ENCODE results near the gene USP17L18.
"Not testable (repeated sequence)": the region's sequence is repeated elsewhere in the genome, so short reads cannot be mapped to it uniquely, and the experiment has no call there.

Gene USP17L18

DNA sequence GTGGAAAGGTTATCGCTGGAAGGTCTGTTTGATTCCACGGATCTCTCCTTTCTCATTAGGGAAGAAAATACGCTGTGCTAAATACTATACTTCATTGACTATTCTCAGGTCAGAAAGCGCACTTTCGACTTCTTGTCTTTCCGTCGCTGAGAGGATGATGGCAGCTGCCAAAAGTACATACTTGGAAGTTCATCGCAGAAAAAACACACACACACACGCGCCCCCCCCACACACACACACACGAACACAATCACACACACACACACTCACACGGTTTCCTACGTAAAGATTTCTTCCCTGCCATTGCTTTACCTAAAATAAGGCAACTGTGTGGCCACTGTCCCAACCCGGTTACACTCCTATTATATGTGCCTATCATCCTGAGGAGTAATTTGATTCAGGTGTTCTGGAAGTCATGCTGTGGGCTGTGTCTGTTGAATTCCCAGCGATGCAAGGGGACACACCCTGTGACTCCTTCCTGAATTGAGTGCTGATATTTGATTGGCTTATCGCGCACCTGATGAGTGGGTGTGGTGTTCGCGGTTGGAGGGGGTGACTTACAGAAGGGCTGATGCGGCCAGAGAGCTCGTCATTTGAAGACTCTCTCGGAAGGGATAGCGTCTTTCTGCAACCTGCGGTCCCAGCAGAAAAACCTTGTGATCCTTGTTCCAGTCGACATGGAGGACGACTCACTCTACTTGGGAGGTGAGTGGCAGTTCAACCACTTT, at the start of gene USP17L18:
USP17L18 (plus strand) TSS at position 678 of the 728 bp plus-strand sequence; CDS start at position 678, 0 bp downstream.
- not testable (repeated sequence) for DNase-seq (ENCODE audit: low read depth in 2 of 2, low spot score in 1 of 2)

DNA sequence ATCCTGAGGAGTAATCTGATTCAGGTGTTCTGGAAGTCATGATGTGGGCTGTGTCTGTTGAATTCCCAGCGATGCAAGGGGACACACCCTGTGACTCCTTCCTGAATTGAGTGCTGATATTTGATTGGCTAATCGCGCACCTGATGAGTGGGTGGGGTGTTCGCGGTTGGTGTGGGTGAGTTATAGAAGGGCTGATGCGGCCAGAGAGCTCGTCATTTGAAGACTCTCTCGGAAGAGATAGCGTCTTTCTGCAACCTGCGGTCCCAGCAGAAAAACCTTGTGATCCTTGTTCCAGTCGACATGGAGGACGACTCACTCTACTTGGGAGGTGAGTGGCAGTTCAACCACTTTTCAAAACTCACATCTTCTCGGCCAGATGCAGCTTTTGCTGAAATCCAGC, 38.1 kb upstream of the USP17L18 start, which contains the start of gene USP17L10:
USP17L10 (plus strand) TSS at position 301 of the 400 bp plus-strand sequence; CDS start at position 301, 0 bp downstream.
- not testable (repeated sequence) for DNase-seq (ENCODE audit: low read depth in 2 of 2, low spot score in 1 of 2)

DNA sequence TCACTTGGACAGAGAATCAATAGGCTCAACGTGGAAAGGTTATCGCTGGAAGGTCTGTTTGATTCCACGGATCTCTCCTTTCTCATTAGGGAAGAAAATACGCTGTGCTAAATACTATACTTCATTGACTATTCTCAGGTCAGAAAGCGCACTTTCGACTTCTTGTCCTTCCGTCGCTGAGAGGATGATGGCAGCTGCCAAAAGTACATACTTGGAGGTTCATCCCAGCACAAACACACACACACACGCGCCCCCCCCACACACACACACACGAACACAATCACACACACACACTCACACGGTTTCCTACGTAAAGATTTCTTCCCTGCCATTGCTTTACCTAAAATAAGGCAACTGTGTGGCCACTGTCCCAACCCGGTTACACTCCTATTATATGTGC, 33.7 kb upstream of the USP17L18 start:
- not testable (repeated sequence) for DNase-seq (ENCODE audit: low read depth in 2 of 2, low spot score in 1 of 2)

DNA sequence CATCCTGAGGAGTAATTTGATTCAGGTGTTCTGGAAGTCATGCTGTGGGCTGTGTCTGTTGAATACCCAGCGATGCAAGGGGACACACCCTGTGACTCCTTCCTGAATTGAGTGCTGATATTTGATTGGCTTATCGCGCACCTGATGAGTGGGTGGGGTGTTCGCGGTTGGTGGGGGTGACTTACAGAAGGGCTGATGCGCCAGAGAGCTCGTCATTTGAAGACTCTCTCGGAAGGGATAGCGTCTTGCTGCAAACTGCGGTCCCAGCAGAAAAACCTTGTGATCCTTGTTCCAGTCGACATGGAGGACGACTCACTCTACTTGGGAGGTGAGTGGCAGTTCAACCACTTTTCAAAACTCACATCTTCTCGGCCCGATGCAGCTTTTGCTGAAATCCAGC, 33.3 kb upstream of the USP17L18 start, which contains the start of gene USP17L11:
USP17L11 (plus strand) TSS at position 301 of the 400 bp plus-strand sequence; CDS start at position 301, 0 bp downstream.
- not testable (repeated sequence) for DNase-seq (ENCODE audit: low read depth in 2 of 2, low spot score in 1 of 2)

- DNase-seq (ENCODE audit: low read depth in 2 of 2, low spot score in 1 of 2) = not testable (repeated sequence)
These were observed 28.6 kb upstream of the USP17L18 start, which contains the start of gene USP17L12 for GRCh38 chr4:9219852-9220251. Gene USP17L12, plus strand, starts transcription at chr4:9220152. Its CDS starts 0 bp downstream, at chr4:9220152.

GRCh38 chr4:9224596-9224995, 23.8 kb upstream of the USP17L18 start, which contains the start of gene USP17L13:
Gene USP17L13, plus strand, starts transcription at chr4:9224896. Its CDS starts 0 bp downstream, at chr4:9224896.
- not testable (repeated sequence) for DNase-seq (ENCODE audit: low read depth in 2 of 2, low spot score in 1 of 2)

DNA sequence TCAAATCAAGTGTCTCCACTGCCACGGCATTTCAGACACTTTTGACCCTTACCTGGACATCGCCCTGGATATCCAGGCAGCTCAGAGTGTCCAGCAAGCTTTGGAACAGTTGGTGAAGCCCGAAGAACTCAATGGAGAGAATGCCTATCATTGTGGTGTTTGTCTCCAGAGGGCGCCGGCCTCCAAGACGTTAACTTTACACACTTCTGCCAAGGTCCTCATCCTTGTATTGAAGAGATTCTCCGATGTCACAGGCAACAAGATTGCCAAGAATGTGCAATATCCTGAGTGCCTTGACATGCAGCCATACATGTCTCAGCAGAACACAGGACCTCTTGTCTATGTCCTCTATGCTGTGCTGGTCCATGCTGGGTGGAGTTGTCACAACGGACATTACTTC, 18.2 kb upstream of the USP17L18 start:
- DNase-seq (ENCODE audit: low read depth in 2 of 2, low spot score in 1 of 2) = not testable (repeated sequence)

GRCh38 chr4:9234085-9234484, 14.3 kb upstream of the USP17L18 start, which contains the start of gene USP17L15:
Gene USP17L15, plus strand, starts transcription at chr4:9234385. Its CDS starts 0 bp downstream, at chr4:9234385.
- DNase-seq (ENCODE audit: low read depth in 2 of 2, low spot score in 1 of 2) = not testable (repeated sequence)

DNA sequence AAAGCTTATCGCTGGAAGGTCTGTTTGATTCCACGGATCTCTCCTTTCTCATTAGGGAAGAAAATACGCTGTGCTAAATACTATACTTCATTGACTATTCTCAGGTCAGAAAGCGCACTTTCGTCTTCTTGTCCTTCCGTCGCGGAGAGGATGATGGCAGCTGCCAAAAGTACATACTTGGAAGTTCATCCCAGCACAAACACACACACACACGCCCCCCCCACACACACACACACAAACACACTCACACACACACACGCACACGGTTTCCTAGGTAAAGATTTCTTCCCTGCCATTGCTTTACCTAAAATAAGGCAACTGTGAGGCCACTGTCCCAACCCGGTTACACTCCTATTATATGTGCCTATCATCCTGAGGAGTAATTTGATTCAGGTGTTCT, 10.0 kb upstream of the USP17L18 start:
- DNase-seq (ENCODE audit: low read depth in 2 of 2, low spot score in 1 of 2) = not testable (repeated sequence)

DNA sequence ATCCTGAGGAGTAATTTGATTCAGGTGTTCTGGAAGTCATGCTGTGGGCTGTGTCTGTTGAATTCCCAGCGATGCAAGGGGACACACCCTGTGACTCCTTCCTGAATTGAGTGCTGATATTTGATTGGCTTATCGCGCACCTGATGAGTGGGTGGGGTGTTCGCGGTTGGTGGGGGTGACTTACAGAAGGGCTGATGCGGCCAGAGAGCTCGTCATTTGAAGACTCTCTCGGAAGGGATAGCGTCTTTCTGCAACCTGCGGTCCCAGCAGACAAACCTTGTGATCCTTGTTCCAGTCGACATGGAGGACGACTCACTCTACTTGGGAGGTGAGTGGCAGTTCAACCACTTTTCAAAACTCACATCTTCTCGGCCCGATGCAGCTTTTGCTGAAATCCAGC, 4.9 kb upstream of the USP17L18 start, which contains the start of gene USP17L17:
USP17L17 (plus strand) TSS at position 301 of the 400 bp plus-strand sequence; CDS start at position 301, 0 bp downstream.
- DNase-seq (ENCODE audit: low read depth in 2 of 2, low spot score in 1 of 2) = not testable (repeated sequence)

DNA sequence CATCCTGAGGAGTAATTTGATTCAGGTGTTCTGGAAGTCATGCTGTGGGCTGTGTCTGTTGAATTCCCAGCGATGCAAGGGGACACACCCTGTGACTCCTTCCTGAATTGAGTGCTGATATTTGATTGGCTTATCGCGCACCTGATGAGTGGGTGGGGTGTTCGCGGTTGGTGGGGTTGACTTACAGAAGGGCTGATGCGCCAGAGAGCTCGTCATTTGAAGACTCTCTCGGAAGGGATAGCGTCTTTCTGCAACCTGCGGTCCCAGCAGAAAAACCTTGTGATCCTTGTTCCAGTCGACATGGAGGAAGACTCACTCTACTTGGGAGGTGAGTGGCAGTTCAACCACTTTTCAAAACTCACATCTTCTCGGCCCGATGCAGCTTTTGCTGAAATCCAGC, 4.6 kb downstream of the USP17L18 start, which contains the start of gene USP17L19:
USP17L19 (plus strand) TSS at position 301 of the 400 bp plus-strand sequence; CDS start at position 301, 0 bp downstream.
- not testable (repeated sequence) for DNase-seq (ENCODE audit: low read depth in 2 of 2, low spot score in 1 of 2)

GRCh38 chr4:9257824-9258223, 9.4 kb downstream of the USP17L18 start, which contains the start of gene USP17L20:
Gene USP17L20, plus strand, starts transcription at chr4:9258124. Its CDS starts 0 bp downstream, at chr4:9258124.
- not testable (repeated sequence) for DNase-seq (ENCODE audit: low read depth in 2 of 2, low spot score in 1 of 2)

DNA sequence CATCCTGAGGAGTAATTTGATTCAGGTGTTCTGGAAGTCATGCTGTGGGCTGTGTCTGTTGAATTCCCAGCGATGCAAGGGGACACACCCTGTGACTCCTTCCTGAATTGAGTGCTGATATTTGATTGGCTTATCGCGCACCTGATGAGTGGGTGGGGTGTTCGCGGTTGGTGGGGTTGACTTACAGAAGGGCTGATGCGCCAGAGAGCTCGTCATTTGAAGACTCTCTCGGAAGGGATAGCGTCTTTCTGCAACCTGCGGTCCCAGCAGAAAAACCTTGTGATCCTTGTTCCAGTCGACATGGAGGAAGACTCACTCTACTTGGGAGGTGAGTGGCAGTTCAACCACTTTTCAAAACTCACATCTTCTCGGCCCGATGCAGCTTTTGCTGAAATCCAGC, 14.1 kb downstream of the USP17L18 start, which contains the start of gene USP17L21:
USP17L21 (plus strand) TSS at position 301 of the 400 bp plus-strand sequence; CDS start at position 301, 0 bp downstream.
- DNase-seq (ENCODE audit: low read depth in 2 of 2, low spot score in 1 of 2) = not testable (repeated sequence)

DNA sequence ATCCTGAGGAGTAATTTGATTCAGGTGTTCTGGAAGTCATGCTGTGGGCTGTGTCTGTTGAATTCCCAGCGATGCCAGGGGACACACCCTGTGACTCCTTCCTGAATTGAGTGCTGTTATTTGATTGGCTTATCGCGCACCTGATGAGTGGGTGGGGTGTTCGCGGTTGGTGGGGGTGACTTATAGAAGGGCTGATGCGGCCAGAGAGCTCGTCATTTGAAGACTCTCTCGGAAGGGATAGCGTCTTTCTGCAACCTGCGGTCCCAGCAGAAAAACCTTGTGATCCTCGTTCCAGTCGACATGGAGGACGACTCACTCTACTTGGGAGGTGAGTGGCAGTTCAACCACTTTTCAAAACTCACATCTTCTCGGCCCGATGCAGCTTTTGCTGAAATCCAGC, 18.9 kb downstream of the USP17L18 start, which contains the start of gene USP17L22:
USP17L22 (plus strand) TSS at position 301 of the 400 bp plus-strand sequence; CDS start at position 301, 0 bp downstream.
- not testable (repeated sequence) for DNase-seq (ENCODE audit: low read depth in 2 of 2, low spot score in 1 of 2)

DNA sequence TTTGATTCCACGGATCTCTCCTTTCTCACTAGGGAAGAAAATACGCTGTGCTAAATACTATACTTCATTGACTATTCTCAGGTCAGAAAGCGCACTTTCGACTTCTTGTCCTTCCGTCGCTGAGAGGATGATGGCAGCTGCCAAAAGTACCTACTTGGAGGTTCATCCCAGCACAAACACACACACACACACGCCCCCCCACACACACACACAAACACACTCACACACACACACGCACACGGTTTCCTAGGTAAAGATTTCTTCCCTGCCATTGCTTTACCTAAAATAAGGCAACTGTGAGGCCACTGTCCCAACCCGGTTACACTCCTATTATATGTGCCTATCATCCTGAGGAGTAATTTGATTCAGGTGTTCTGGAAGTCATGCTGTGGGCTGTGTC, 23.3 kb downstream of the USP17L18 start:
- not testable (repeated sequence) for DNase-seq (ENCODE audit: low read depth in 2 of 2, low spot score in 1 of 2)
